ENCODE results near the gene TBC1D21.

GRCh38 chr15:73900095-73900712 lies 26.8 kb downstream of the TBC1D21 start:
- TF ChIP-seq, protein P1, sequence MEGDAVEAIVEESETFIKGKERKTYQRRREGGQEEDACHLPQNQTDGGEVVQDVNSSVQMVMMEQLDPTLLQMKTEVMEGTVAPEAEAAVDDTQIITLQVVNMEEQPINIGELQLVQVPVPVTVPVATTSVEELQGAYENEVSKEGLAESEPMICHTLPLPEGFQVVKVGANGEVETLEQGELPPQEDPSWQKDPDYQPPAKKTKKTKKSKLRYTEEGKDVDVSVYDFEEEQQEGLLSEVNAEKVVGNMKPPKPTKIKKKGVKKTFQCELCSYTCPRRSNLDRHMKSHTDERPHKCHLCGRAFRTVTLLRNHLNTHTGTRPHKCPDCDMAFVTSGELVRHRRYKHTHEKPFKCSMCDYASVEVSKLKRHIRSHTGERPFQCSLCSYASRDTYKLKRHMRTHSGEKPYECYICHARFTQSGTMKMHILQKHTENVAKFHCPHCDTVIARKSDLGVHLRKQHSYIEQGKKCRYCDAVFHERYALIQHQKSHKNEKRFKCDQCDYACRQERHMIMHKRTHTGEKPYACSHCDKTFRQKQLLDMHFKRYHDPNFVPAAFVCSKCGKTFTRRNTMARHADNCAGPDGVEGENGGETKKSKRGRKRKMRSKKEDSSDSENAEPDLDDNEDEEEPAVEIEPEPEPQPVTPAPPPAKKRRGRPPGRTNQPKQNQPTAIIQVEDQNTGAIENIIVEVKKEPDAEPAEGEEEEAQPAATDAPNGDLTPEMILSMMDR (IDR thresholded peaks at IDR 0.05; ENCODE audit: low read length), result no peak
- no peak for TF ChIP-seq EZH2 (IDR thresholded peaks at IDR 0.05; ENCODE audit: borderline replicate concordance, low read length)

Measured in OCI-LY1 (cell line).